GM23338 (cell line): ENCODE data around the gene RGS3. TPM values are rescaled to one million over a fixed set of nuclear protein-coding genes. Genes with fewer than 3 reads are reported as not detected.

ENCODE experiments used
- ATAC-seq: fragments of 200-7000 bp; cut with Tn5 transposase; 3 replicates; pipeline ENCODE4 v1.9.1; 2020
- DNase-seq: peaks from one replicate; pipeline ENCODE4 v3.0.0-alpha.2; 2015; ENCODE audit warnings: low spot score
- H2AFZ ChIP-seq: fragments of 200-600 bp; sonication (generic); 2 replicates; pipeline ENCODE4 v1.8.0; 2016; ENCODE audit warnings: antibody characterized with exemption, mild to moderate bottlenecking, moderate library complexity
- H3F3A ChIP-seq: fragments of 200-600 bp; sonication (generic); replicated peaks from 2 replicates; pipeline ENCODE4 v1.8.0; 2017; ENCODE audit warnings: antibody characterized with exemption, mixed run types, low read depth
- H3K27ac ChIP-seq: fragments of 200-600 bp; sonication (generic); 2 replicates; pipeline ENCODE4 v1.6.1; 2016; ENCODE audit warnings: low read depth
- H3K27me3 ChIP-seq: fragments of 200-600 bp; sonication (generic); 2 replicates; pipeline ENCODE4 v1.8.0; 2016; ENCODE audit warnings: mild to moderate bottlenecking, mixed run types, moderate library complexity; ENCODE audit not compliant: insufficient read depth
- H3K36me3 ChIP-seq: fragments of 200-600 bp; sonication (generic); 2 replicates; pipeline ENCODE4 v1.8.0; 2016; ENCODE audit warnings: mild to moderate bottlenecking; ENCODE audit not compliant: insufficient read depth
- H3K4me1 ChIP-seq: fragments of 200-600 bp; sonication (generic); 2 replicates; pipeline ENCODE4 v1.8.0; 2016; ENCODE audit warnings: mild to moderate bottlenecking, moderate library complexity; ENCODE audit not compliant: insufficient read depth
- H3K4me2 ChIP-seq: fragments of 200-600 bp; sonication (generic); 2 replicates; pipeline ENCODE4 v1.7.1; 2017; ENCODE audit warnings: mixed run types
- H3K4me3 ChIP-seq: fragments of 200-600 bp; sonication (generic); 2 replicates; pipeline ENCODE4 v1.6.1; 2016; ENCODE audit warnings: mixed run types
- H3K79me2 ChIP-seq: fragments of 200-600 bp; sonication (generic); replicated peaks from 2 replicates; pipeline ENCODE4 v1.8.0; 2017; ENCODE audit warnings: mild to moderate bottlenecking; ENCODE audit not compliant: insufficient read depth
- H3K9me2 ChIP-seq: fragments of 200-600 bp; sonication (generic); 2 replicates; pipeline ENCODE4 v1.8.0; 2017; ENCODE audit not compliant: insufficient read depth
- H4K20me1 ChIP-seq: fragments of 200-600 bp; sonication (generic); replicated peaks from 2 replicates; pipeline ENCODE4 v1.8.0; 2017; ENCODE audit warnings: mild to moderate bottlenecking; ENCODE audit not compliant: insufficient read depth
- H3K27ac Mint-ChIP-seq: 2 replicates; pipeline ENCODE4 v1.8.0; 2020; ENCODE audit warnings: inconsistent platforms, mild to moderate bottlenecking, moderate library complexity, mixed read lengths
- H3K27me3 Mint-ChIP-seq: 3 replicates; pipeline ENCODE4 v1.8.0; 2022; ENCODE audit warnings: low read depth, mild to moderate bottlenecking, moderate library complexity, mixed read lengths, inconsistent platforms; ENCODE audit not compliant: insufficient read depth, poor library complexity
- H3K36me3 Mint-ChIP-seq: 3 replicates; pipeline ENCODE4 v1.8.0; 2021; ENCODE audit warnings: low read depth, mild to moderate bottlenecking, inconsistent platforms, moderate library complexity, mixed read lengths
- H3K4me1 Mint-ChIP-seq: 3 replicates; pipeline ENCODE4 v1.8.0; 2020; ENCODE audit warnings: mild to moderate bottlenecking, inconsistent platforms, mixed read lengths
- H3K4me3 Mint-ChIP-seq: 3 replicates; pipeline ENCODE4 v1.8.0; 2021; ENCODE audit warnings: moderate library complexity, mild to moderate bottlenecking, inconsistent platforms, mixed read lengths
- H3K9me3 Mint-ChIP-seq: 3 replicates; pipeline ENCODE4 v1.8.0; 2020; ENCODE audit warnings: moderate library complexity, mild to moderate bottlenecking, inconsistent platforms, mixed read lengths
- CREB1 ChIP-seq: fragments of 250-450 bp; sonication (Bioruptor Pico); IDR thresholded peaks from 2 replicates; pipeline ENCODE4 v1.5.0; 2020; ENCODE audit warnings: low read depth, mild to moderate bottlenecking, moderate library complexity
- EZH2 ChIP-seq: fragments of 200-600 bp; sonication (generic); IDR thresholded peaks from one replicate; pipeline ENCODE4 v1.8.0; 2017; ENCODE audit warnings: antibody characterized with exemption, mild to moderate bottlenecking, low read depth; ENCODE audit not compliant: unreplicated experiment
- EZH2phosphoT487 ChIP-seq: fragments of 200-600 bp; sonication (generic); IDR thresholded peaks from one replicate; pipeline ENCODE4 v1.8.1; 2018; ENCODE audit warnings: antibody characterized with exemption; ENCODE audit not compliant: unreplicated experiment
- JUNB ChIP-seq: IDR thresholded peaks from one replicate; pipeline ENCODE4 v1.6.1; 2016; ENCODE audit warnings: antibody characterized with exemption; ENCODE audit not compliant: unreplicated experiment
- NANOG ChIP-seq: IDR thresholded peaks from 2 replicates; pipeline ENCODE4 v1.6.1; 2016; ENCODE audit warnings: antibody characterized with exemption, borderline replicate concordance
- POLR2AphosphoS5 ChIP-seq: IDR thresholded peaks from 2 replicates; pipeline ENCODE4 v1.6.1; 2016; ENCODE audit warnings: antibody characterized with exemption, low read depth
- STAT1 ChIP-seq: IDR thresholded peaks from one replicate; pipeline ENCODE4 v1.6.1; 2016; ENCODE audit warnings: antibody characterized with exemption; ENCODE audit not compliant: unreplicated experiment
- ZNF114 ChIP-seq: fragments of 250-450 bp; sonication (Bioruptor Pico); IDR thresholded peaks from 2 replicates; pipeline ENCODE4 v1.5.0; 2020; ENCODE audit warnings: mild to moderate bottlenecking, moderate library complexity
- ZNF331 ChIP-seq: fragments of 250-450 bp; sonication (Bioruptor Pico); IDR thresholded peaks from 2 replicates; pipeline ENCODE4 v1.5.0; 2020; ENCODE audit warnings: low read depth, mild to moderate bottlenecking, moderate library complexity
- polyA plus RNA-seq: library from polyadenylated mRNA; unstranded; fragments of >200 nt; fragmentation: Nextera tagmentation; extraction: Ambion mirVana; gene quantifications from 2 replicates; pipeline ENCODE4 v1.2.1, GENCODE V29; 2016
- total RNA-seq: library from RNA; depleted of rRNA; stranded (reverse); fragments of >200 nt; shearing (Covaris generic); gene quantifications from 2 replicates; pipeline ENCODE4 v1.2.3, GENCODE V29; 2014
- TF ChIP-seq, protein P1 (sequence below), 2 experiments: fragments of 200-600 bp in 1 of 2; sonication (generic) in 1 of 2; conservative IDR thresholded peaks; 2 replicates each; pipeline versions ENCODE4 v1.5.1 to v1.6.1; 2016 to 2017; ENCODE audit warnings: antibody characterized with exemption in 2 of 2, low read depth in 2 of 2, mild to moderate bottlenecking in 2 of 2, moderate library complexity in 1 of 2
- TF ChIP-seq, protein P2 (sequence below): IDR thresholded peaks from one replicate; pipeline ENCODE4 v1.6.1; 2018; ENCODE audit warnings: antibody characterized with exemption; ENCODE audit not compliant: unreplicated experiment
- TF ChIP-seq, protein P3 (sequence below): fragments of 250-450 bp; sonication (Bioruptor Pico); IDR thresholded peaks from 2 replicates; pipeline ENCODE4 v1.5.0; 2020; ENCODE audit warnings: mild to moderate bottlenecking, moderate library complexity
- TF ChIP-seq, protein P4 (sequence below): IDR thresholded peaks from 2 replicates; pipeline ENCODE4 v1.6.1; 2016; ENCODE audit warnings: antibody characterized with exemption

The RGS3 gene
- total and polyA plus RNA-seq, 2 experiments from 2014 or later, result 14.2 to 24.3 TPM

DNA sequence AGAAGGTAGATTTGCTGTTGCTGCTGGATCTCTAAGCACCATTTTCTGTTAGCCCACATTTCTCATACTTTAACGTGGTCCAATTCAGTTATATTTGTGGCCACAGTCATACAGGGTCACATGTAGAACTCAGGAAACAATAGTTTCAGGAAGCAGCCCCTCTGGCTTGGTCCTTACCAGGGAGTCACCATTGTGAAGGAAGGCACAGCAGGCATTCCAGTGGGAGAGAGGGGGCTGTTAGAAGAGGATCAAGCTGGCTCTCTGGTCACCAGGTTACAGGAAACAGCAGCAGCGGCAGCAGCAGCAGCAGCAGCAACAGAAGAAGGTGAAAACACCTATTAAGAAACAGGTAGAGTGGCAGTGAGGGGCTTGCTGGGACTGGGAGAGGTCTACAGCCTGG, 38.5 kb upstream of the RGS3 start:
- Mint-ChIP-seq H3K4me1 (peaks cover 12% of the 10 kb centered on the region), H3K4me3 (no peak overlapping the region), H3K27me3 (peaks cover 5% of the 10 kb centered on the region), H3K27ac (no peak overlapping the region), H3K9me3 (no peaks in the 10 kb centered on the region), H3K36me3 (no peaks in the 10 kb centered on the region)
- no peak overlapping the region for H3K27ac ChIP-seq
- H3K27me3 ChIP-seq, result no peaks in the 10 kb centered on the region
- no peaks in the 10 kb centered on the region for H3K36me3 ChIP-seq
- no peak overlapping the region for H3K4me3 ChIP-seq
- ATAC-seq (peak; percentile 89), DNase-seq (peak; percentile 38)
- H3K4me1 ChIP-seq, result peaks cover 5% of the 10 kb centered on the region; the same call in 1 of the 2 replicates
- peak overlapping the region; percentile 95 for H2AFZ ChIP-seq
- H4K20me1 ChIP-seq, result no peaks in the 10 kb centered on the region
- no peak for TF ChIP-seq ZNF114 (CRISPR knock-in tag)
- TF ChIP-seq, protein P1, sequence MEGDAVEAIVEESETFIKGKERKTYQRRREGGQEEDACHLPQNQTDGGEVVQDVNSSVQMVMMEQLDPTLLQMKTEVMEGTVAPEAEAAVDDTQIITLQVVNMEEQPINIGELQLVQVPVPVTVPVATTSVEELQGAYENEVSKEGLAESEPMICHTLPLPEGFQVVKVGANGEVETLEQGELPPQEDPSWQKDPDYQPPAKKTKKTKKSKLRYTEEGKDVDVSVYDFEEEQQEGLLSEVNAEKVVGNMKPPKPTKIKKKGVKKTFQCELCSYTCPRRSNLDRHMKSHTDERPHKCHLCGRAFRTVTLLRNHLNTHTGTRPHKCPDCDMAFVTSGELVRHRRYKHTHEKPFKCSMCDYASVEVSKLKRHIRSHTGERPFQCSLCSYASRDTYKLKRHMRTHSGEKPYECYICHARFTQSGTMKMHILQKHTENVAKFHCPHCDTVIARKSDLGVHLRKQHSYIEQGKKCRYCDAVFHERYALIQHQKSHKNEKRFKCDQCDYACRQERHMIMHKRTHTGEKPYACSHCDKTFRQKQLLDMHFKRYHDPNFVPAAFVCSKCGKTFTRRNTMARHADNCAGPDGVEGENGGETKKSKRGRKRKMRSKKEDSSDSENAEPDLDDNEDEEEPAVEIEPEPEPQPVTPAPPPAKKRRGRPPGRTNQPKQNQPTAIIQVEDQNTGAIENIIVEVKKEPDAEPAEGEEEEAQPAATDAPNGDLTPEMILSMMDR (conservative IDR thresholded peaks at IDR 0.05; ENCODE audit: low read depth in 2 of 2), result no peak
- TF ChIP-seq EZH2phosphoT487, result no peak
- TF ChIP-seq ZNF331 (CRISPR knock-in tag), result no peak
- TF ChIP-seq POLR2AphosphoS5, result no peak
- TF ChIP-seq EZH2, result no peak
- TF ChIP-seq NANOG, result no peak
- TF ChIP-seq, protein P2, sequence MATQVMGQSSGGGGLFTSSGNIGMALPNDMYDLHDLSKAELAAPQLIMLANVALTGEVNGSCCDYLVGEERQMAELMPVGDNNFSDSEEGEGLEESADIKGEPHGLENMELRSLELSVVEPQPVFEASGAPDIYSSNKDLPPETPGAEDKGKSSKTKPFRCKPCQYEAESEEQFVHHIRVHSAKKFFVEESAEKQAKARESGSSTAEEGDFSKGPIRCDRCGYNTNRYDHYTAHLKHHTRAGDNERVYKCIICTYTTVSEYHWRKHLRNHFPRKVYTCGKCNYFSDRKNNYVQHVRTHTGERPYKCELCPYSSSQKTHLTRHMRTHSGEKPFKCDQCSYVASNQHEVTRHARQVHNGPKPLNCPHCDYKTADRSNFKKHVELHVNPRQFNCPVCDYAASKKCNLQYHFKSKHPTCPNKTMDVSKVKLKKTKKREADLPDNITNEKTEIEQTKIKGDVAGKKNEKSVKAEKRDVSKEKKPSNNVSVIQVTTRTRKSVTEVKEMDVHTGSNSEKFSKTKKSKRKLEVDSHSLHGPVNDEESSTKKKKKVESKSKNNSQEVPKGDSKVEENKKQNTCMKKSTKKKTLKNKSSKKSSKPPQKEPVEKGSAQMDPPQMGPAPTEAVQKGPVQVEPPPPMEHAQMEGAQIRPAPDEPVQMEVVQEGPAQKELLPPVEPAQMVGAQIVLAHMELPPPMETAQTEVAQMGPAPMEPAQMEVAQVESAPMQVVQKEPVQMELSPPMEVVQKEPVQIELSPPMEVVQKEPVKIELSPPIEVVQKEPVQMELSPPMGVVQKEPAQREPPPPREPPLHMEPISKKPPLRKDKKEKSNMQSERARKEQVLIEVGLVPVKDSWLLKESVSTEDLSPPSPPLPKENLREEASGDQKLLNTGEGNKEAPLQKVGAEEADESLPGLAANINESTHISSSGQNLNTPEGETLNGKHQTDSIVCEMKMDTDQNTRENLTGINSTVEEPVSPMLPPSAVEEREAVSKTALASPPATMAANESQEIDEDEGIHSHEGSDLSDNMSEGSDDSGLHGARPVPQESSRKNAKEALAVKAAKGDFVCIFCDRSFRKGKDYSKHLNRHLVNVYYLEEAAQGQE, result no peak
- no peak for TF ChIP-seq CREB1
- TF ChIP-seq, protein P3, sequence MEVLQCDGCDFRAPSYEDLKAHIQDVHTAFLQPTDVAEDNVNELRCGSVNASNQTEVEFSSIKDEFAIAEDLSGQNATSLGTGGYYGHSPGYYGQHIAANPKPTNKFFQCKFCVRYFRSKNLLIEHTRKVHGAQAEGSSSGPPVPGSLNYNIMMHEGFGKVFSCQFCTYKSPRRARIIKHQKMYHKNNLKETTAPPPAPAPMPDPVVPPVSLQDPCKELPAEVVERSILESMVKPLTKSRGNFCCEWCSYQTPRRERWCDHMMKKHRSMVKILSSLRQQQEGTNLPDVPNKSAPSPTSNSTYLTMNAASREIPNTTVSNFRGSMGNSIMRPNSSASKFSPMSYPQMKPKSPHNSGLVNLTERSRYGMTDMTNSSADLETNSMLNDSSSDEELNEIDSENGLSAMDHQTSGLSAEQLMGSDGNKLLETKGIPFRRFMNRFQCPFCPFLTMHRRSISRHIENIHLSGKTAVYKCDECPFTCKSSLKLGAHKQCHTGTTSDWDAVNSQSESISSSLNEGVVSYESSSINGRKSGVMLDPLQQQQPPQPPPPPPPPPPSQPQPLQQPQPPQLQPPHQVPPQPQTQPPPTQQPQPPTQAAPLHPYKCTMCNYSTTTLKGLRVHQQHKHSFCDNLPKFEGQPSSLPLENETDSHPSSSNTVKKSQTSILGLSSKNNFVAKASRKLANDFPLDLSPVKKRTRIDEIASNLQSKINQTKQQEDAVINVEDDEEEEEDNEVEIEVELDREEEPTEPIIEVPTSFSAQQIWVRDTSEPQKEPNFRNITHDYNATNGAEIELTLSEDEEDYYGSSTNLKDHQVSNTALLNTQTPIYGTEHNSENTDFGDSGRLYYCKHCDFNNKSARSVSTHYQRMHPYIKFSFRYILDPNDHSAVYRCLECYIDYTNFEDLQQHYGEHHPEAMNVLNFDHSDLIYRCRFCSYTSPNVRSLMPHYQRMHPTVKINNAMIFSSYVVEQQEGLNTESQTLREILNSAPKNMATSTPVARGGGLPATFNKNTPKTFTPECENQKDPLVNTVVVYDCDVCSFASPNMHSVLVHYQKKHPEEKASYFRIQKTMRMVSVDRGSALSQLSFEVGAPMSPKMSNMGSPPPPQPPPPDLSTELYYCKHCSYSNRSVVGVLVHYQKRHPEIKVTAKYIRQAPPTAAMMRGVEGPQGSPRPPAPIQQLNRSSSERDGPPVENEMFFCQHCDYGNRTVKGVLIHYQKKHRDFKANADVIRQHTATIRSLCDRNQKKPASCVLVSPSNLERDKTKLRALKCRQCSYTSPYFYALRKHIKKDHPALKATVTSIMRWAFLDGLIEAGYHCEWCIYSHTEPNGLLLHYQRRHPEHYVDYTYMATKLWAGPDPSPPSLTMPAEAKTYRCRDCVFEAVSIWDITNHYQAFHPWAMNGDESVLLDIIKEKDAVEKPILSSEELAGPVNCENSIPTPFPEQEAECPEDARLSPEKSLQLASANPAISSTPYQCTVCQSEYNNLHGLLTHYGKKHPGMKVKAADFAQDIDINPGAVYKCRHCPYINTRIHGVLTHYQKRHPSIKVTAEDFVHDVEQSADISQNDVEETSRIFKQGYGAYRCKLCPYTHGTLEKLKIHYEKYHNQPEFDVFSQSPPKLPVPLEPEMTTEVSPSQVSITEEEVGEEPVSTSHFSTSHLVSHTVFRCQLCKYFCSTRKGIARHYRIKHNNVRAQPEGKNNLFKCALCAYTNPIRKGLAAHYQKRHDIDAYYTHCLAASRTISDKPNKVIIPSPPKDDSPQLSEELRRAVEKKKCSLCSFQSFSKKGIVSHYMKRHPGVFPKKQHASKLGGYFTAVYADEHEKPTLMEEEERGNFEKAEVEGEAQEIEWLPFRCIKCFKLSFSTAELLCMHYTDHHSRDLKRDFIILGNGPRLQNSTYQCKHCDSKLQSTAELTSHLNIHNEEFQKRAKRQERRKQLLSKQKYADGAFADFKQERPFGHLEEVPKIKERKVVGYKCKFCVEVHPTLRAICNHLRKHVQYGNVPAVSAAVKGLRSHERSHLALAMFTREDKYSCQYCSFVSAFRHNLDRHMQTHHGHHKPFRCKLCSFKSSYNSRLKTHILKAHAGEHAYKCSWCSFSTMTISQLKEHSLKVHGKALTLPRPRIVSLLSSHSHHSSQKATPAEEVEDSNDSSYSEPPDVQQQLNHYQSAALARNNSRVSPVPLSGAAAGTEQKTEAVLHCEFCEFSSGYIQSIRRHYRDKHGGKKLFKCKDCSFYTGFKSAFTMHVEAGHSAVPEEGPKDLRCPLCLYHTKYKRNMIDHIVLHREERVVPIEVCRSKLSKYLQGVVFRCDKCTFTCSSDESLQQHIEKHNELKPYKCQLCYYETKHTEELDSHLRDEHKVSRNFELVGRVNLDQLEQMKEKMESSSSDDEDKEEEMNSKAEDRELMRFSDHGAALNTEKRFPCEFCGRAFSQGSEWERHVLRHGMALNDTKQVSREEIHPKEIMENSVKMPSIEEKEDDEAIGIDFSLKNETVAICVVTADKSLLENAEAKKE (CRISPR knock-in tag), result no peak
- TF ChIP-seq JUNB, result no peak
- TF ChIP-seq, protein P4, sequence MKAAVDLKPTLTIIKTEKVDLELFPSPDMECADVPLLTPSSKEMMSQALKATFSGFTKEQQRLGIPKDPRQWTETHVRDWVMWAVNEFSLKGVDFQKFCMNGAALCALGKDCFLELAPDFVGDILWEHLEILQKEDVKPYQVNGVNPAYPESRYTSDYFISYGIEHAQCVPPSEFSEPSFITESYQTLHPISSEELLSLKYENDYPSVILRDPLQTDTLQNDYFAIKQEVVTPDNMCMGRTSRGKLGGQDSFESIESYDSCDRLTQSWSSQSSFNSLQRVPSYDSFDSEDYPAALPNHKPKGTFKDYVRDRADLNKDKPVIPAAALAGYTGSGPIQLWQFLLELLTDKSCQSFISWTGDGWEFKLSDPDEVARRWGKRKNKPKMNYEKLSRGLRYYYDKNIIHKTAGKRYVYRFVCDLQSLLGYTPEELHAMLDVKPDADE, result no peak
- no peak for TF ChIP-seq STAT1
- H3K4me2 ChIP-seq, result no peak overlapping the region
- H3F3A ChIP-seq, result no peaks in the 10 kb centered on the region
- H3K9me2 ChIP-seq, result no peaks in the 10 kb centered on the region
- H3K79me2 ChIP-seq, result no peaks in the 10 kb centered on the region
